ENCODE measurements around the gene SZT2. TPM values are rescaled to one million over a fixed set of nuclear protein-coding genes. Genes with fewer than 3 reads are reported as not detected.
"Not testable (repeated sequence)": the region's sequence is repeated elsewhere in the genome, so short reads cannot be mapped to it uniquely, and the experiment has no call there.

Gene SZT2
- total and polyA plus RNA-seq, 2 donors (not counting 1 experiment from before 2014, with no cell fraction given) = 7.1 to 26.9 TPM

DNA sequence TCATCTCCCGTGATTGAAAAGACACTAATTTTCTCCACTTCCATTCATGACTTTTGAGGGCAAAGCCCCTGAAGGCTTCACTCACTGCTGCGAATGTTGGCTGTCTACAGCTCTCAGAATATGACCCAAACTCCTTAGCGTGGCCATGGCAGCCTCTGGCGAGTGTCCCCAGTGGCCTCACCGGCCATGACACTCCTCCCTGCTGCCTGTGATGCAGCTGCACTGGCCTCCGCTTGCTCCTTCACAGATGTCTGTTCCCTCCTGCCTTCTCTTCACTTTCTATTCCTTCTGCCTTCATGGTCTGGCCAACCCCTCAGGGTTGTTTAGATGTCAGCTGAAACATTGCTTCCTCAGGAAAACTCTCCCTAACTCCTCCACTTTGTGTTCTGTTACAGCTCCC is 110.2 kb downstream of the SZT2 start:
- TF ChIP-seq EZH2 (IDR thresholded peaks at IDR 0.05; ENCODE audit: low read length, missing control alignments) = no peak
- TF ChIP-seq, protein P1, sequence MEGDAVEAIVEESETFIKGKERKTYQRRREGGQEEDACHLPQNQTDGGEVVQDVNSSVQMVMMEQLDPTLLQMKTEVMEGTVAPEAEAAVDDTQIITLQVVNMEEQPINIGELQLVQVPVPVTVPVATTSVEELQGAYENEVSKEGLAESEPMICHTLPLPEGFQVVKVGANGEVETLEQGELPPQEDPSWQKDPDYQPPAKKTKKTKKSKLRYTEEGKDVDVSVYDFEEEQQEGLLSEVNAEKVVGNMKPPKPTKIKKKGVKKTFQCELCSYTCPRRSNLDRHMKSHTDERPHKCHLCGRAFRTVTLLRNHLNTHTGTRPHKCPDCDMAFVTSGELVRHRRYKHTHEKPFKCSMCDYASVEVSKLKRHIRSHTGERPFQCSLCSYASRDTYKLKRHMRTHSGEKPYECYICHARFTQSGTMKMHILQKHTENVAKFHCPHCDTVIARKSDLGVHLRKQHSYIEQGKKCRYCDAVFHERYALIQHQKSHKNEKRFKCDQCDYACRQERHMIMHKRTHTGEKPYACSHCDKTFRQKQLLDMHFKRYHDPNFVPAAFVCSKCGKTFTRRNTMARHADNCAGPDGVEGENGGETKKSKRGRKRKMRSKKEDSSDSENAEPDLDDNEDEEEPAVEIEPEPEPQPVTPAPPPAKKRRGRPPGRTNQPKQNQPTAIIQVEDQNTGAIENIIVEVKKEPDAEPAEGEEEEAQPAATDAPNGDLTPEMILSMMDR (conservative IDR thresholded peaks at IDR 0.05 in 1 of 2, IDR thresholded peaks at IDR 0.05 in 1 of 2; ENCODE audit: low read depth in 1 of 2, low read length in 2 of 2) = no peak
- Histone ChIP-seq H2AFZ (ENCODE audit: low read length) (peak overlapping the region; percentile 51), H3K36me3 (ENCODE audit: control insufficient read depth, insufficient read depth, low read length) (no peaks in the 10 kb centered on the region), H3K27me3 (ENCODE audit: control insufficient read depth, insufficient read depth, low read length) (no peaks in the 10 kb centered on the region), H3K4me3 (replicated peaks in 1 of 4; ENCODE audit: control extremely low read depth in 1 of 4, insufficient read depth in 1 of 4, low read depth in 3 of 4, low read length in 4 of 4) (no peak overlapping the region), H3K27ac (ENCODE audit: insufficient read depth, low read length) (no peak overlapping the region), H3K9me3 (ENCODE audit: control insufficient read depth, insufficient read depth, low read depth, low read length) (no peaks in the 10 kb centered on the region), H3K79me2 (ENCODE audit: control insufficient read depth, insufficient read depth, low read length) (no peaks in the 10 kb centered on the region), H4K20me1 (ENCODE audit: control insufficient read depth, extremely low read depth, insufficient read depth, low read length) (no peaks in the 10 kb centered on the region), H3K9ac (ENCODE audit: insufficient read depth, low read length) (no peak overlapping the region), H3K4me1 (ENCODE audit: control insufficient read depth, extremely low read depth, insufficient read depth, low read length) (no peaks in the 10 kb centered on the region), H3K4me2 (ENCODE audit: extremely low read depth, insufficient read depth, low read length) (no peak overlapping the region)
- DNase-seq (ENCODE audit: low read depth in 2 of 2) = no peak

DNA sequence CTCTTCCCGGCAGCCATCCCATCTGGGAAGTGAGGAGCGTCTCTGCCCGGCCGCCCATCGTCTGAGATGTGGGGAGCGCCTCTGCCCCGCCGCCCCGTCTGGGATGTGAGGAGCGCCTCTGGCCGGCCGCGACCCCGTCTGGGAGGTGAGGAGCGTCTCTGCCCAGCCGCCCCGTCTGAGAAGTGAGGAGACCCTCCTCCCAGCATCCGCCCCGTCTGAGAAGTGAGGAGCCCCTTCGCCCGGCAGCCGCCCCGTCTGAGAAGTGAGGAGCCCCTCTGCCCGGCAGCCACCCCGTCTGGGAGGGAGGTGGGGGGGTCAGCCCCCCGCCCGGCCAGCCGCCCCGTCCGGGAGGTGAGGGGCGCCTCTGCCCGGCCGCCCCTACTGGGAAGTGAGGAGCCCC is 112.1 kb downstream of the SZT2 start:
- H4K20me1 ChIP-seq (ENCODE audit: control insufficient read depth, extremely low read depth, insufficient read depth, low read length); H3K9me3 ChIP-seq (ENCODE audit: control insufficient read depth, insufficient read depth, low read depth, low read length); H2AFZ ChIP-seq (ENCODE audit: low read length); H3K4me3 ChIP-seq (replicated peaks in 1 of 4; ENCODE audit: control extremely low read depth in 1 of 4, insufficient read depth in 1 of 4, low read depth in 3 of 4, low read length in 4 of 4); H3K4me2 ChIP-seq (ENCODE audit: extremely low read depth, insufficient read depth, low read length); H3K27me3 ChIP-seq (ENCODE audit: control insufficient read depth, insufficient read depth, low read length); H3K79me2 ChIP-seq (ENCODE audit: control insufficient read depth, insufficient read depth, low read length); H3K4me1 ChIP-seq (ENCODE audit: control insufficient read depth, extremely low read depth, insufficient read depth, low read length); DNase-seq (ENCODE audit: low read depth in 2 of 2); H3K9ac ChIP-seq (ENCODE audit: insufficient read depth, low read length); H3K27ac ChIP-seq (ENCODE audit: insufficient read depth, low read length); H3K36me3 ChIP-seq (ENCODE audit: control insufficient read depth, insufficient read depth, low read length): not testable (repeated sequence)

DNA sequence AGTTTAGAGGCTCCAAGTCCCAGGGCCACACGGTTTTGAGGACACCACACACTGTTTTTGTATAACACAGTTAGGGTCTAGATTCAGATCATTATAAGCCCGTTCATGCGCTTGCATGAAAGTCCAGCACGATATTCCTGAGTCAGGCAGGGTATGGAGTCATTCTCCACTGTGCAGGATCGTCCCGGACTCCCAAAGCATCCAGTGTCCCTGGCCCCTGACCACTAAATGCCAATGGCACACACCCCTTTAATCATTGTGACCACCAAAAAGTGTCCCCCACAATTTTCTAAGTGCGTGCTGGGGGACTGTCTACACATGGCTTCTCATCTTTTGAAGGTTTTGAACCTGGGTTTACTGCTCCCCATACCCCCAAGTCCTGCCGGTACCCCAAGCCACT is 113.8 kb downstream of the SZT2 start:
- Histone ChIP-seq H3K79me2 (ENCODE audit: control insufficient read depth, insufficient read depth, low read length) (no peaks in the 10 kb centered on the region), H2AFZ (ENCODE audit: low read length) (no peak overlapping the region), H3K4me2 (ENCODE audit: extremely low read depth, insufficient read depth, low read length) (no peak overlapping the region), H3K27ac (ENCODE audit: insufficient read depth, low read length) (no peak overlapping the region), H4K20me1 (ENCODE audit: control insufficient read depth, extremely low read depth, insufficient read depth, low read length) (no peaks in the 10 kb centered on the region), H3K27me3 (ENCODE audit: control insufficient read depth, insufficient read depth, low read length) (no peaks in the 10 kb centered on the region), H3K4me1 (ENCODE audit: control insufficient read depth, extremely low read depth, insufficient read depth, low read length) (no peaks in the 10 kb centered on the region), H3K9ac (ENCODE audit: insufficient read depth, low read length) (no peak overlapping the region), H3K4me3 (replicated peaks in 1 of 4; ENCODE audit: control extremely low read depth in 1 of 4, insufficient read depth in 1 of 4, low read depth in 3 of 4, low read length in 4 of 4) (no peak overlapping the region), H3K36me3 (ENCODE audit: control insufficient read depth, insufficient read depth, low read length) (no peaks in the 10 kb centered on the region), H3K9me3 (ENCODE audit: control insufficient read depth, insufficient read depth, low read depth, low read length) (no peaks in the 10 kb centered on the region)
- DNase-seq (ENCODE audit: low read depth in 2 of 2) = no peak
- TF ChIP-seq, protein P1 (conservative IDR thresholded peaks at IDR 0.05 in 1 of 2, IDR thresholded peaks at IDR 0.05 in 1 of 2; ENCODE audit: low read depth in 1 of 2, low read length in 2 of 2) = no peak
- TF ChIP-seq EZH2 (IDR thresholded peaks at IDR 0.05; ENCODE audit: low read length, missing control alignments) = no peak

Other genes with a start within 250 kb of the SZT2 start
- 39.1 and 44.4 TPM in 2 replicates for gene EBNA1BP2, start 217.6 kb upstream of the SZT2 start, total RNA-seq
- gene EBNA1BP2, start 217.6 kb upstream of the SZT2 start, polyA plus RNA-seq = 52.4 and 81.5 TPM in 2 replicates
- under 0.01 and 0.17 TPM in 2 replicates for gene CFAP57, start 217.6 kb upstream of the SZT2 start, total RNA-seq
- gene CFAP57, start 217.6 kb upstream of the SZT2 start, polyA plus RNA-seq = 0.09 and 0.22 TPM in 2 replicates
- not detected in 2 replicates for gene TMEM125, start 119.9 kb upstream of the SZT2 start, total RNA-seq
- 0.03 TPM in 1 of 2 replicates, not detected in the other for gene TMEM125, start 119.9 kb upstream of the SZT2 start, polyA plus RNA-seq
- gene C1orf210, start 104.3 kb upstream of the SZT2 start, total RNA-seq = not detected in 2 replicates
- not detected in 2 replicates for gene C1orf210, start 104.3 kb upstream of the SZT2 start, polyA plus RNA-seq
- 0.26 TPM in 1 of 2 replicates, not detected in the other for gene TIE1, start 88.9 kb upstream of the SZT2 start, total RNA-seq
- gene TIE1, start 88.9 kb upstream of the SZT2 start, polyA plus RNA-seq = 0.01 and 0.02 TPM in 2 replicates
- gene MPL, start 52.1 kb upstream of the SZT2 start, total RNA-seq = not detected in 2 replicates
- not detected in 2 replicates for gene MPL, start 52.1 kb upstream of the SZT2 start, polyA plus RNA-seq
- gene CDC20, start 30.9 kb upstream of the SZT2 start, total RNA-seq = 1.3 and 24.1 TPM in 2 replicates
- 16.7 and 88.0 TPM in 2 replicates for gene CDC20, start 30.9 kb upstream of the SZT2 start, polyA plus RNA-seq
- gene ELOVL1, start 21.9 kb upstream of the SZT2 start, total RNA-seq = 33.4 and 65.2 TPM in 2 replicates
- 172 and 203 TPM in 2 replicates for gene ELOVL1, start 21.9 kb upstream of the SZT2 start, polyA plus RNA-seq
- gene MED8, start 99 bp upstream of the SZT2 start, total RNA-seq = 56.2 and 69.2 TPM in 2 replicates
- gene MED8, start 99 bp upstream of the SZT2 start, polyA plus RNA-seq = 45.8 and 49.7 TPM in 2 replicates
- 30.8 and 36.5 TPM in 2 replicates for gene HYI, start 64.0 kb downstream of the SZT2 start, total RNA-seq
- 24.6 and 26.3 TPM in 2 replicates for gene HYI, start 64.0 kb downstream of the SZT2 start, polyA plus RNA-seq
- 23.9 and 45.2 TPM in 2 replicates for gene PTPRF, start 141.0 kb downstream of the SZT2 start, total RNA-seq
- 39.5 and 52.0 TPM in 2 replicates for gene PTPRF, start 141.0 kb downstream of the SZT2 start, polyA plus RNA-seq